Activated CD8-positive, alpha-beta T cell treated with anti-CD3 and anti-CD28 coated beads, Interleukin-2, amount 10 ng/mL, durations not matched to agents 7 days and 5 days (primary cell): ENCODE data around the gene COMTD1. TPM values are rescaled to one million over a fixed set of nuclear protein-coding genes. Genes with fewer than 3 reads are reported as not detected.

Experiments
- ATAC-seq: fragments of 150-1000 bp; cut with Tn5 transposase; one replicate; pipeline ENCODE4 v1.10.0; 2021; ENCODE audit warnings: moderate library complexity
- CTCF ChIA-PET: fragments of 350-600 bp; sonication (Branson Sonifier 250); formaldehyde crosslinking; loops from one replicate; lab custom pipeline; 2021; ENCODE audit warnings: antibody characterized with exemption; lab: Charles Lee
- POLR2A ChIA-PET: fragments of 350-600 bp; sonication (Branson Sonifier 250); formaldehyde crosslinking; loops from one replicate; lab custom pipeline; 2021; ENCODE audit warnings: antibody characterized with exemption; lab: Charles Lee
- DNase-seq: peaks from one replicate; pipeline ENCODE4 v3.0.0-alpha.2; 2020
- H3K27ac Mint-ChIP-seq: one replicate; pipeline ENCODE4 v1.8.0; 2021; ENCODE audit warnings: mild to moderate bottlenecking, mixed read lengths
- H3K27me3 Mint-ChIP-seq: one replicate; pipeline ENCODE4 v1.8.0; 2021; ENCODE audit warnings: low read depth, mixed read lengths
- H3K36me3 Mint-ChIP-seq: one replicate; pipeline ENCODE4 v1.8.0; 2021; ENCODE audit warnings: low read depth, mixed read lengths
- H3K4me1 Mint-ChIP-seq: one replicate; pipeline ENCODE4 v1.8.0; 2021; ENCODE audit warnings: low read depth, mixed read lengths
- H3K4me3 Mint-ChIP-seq: one replicate; pipeline ENCODE4 v1.8.0; 2021; ENCODE audit warnings: mild to moderate bottlenecking, mixed read lengths
- H3K9me3 Mint-ChIP-seq: one replicate; pipeline ENCODE4 v1.8.0; 2022; ENCODE audit warnings: mixed read lengths; ENCODE audit not compliant: insufficient read depth
- total RNA-seq, 2 experiments: library from RNA; stranded (reverse); gene quantifications; one replicate each; pipeline ENCODE4 v1.2.3, GENCODE V29; 2021

COMTD1 gene
- total RNA-seq, 2 experiments from 2014 or later, result 58.6 to 62.5 TPM

DNA sequence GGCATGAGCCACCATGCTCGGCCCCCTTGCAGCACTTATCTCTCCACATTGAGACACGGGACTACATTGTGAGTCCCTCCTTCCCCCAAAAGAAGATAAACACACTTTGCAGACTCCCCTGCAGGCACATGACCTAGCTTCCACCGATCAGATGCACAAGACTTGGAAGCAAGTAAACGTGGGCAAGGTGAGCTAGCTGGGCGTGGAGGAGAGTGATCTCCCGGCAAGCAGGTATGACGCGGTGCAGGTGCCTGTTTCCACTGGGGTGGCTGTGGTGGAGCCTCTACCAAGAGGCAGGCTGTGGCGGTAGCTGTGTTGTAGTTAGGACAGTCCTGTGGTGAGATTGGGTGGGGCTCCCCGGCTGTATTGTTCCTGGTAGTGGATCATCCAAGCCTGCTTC, 7.7 kb upstream of the COMTD1 start:
- H3K36me3 Mint-ChIP-seq, result no peaks in the 10 kb centered on the region
- no peaks in the 10 kb centered on the region for H3K27me3 Mint-ChIP-seq
- no peak overlapping the region for H3K4me3 Mint-ChIP-seq
- no peaks in the 10 kb centered on the region for H3K9me3 Mint-ChIP-seq
- POLR2A ChIA-PET, result no interaction called here
- DNase-seq (no peak), ATAC-seq (no peak)
- H3K27ac Mint-ChIP-seq, result no peak overlapping the region
- CTCF ChIA-PET, result no interaction called here
- H3K4me1 Mint-ChIP-seq, result no peaks in the 10 kb centered on the region

DNA sequence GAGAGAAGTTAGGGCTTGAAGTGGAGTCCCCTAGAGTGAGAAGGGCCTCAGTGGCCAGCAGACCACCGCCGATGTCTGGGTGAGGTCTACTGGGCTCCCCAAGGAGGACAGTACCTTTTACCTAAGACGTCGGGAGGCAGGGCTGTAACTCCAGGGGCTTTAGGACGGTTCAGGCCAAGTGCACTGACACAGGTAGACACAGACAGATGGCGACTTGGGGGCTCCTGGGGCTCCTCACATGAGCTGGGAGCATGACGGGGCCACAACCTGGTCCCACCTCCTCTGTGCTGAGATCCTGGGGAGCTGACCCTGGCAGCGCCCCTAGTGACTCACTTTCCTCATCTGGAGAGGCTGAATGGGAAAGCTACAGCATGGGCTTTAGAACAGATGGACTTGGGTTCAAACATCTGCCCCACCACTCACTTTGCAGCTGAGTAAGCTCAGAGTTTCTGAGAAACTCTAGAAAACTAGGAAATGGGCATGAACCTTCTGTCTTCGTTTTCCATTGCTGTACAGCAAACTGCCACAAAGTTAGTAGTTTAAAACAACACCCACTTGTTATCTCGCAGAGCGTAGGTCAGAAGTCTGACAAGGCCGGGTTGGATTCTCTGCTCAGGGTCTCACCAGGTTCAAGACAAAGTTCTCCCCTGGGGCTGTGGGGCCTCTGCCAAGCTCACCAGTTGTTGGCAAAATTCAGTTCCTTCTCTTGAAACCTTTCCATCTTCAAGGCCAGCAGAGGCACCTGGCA, 4.7 kb upstream of the COMTD1 start:
- POLR2A ChIA-PET, result interaction anchor here (0.6 kb wide), 2 partner anchors 71 to 513 kb away, joined by 3 read pairs; no protein-coding TSS in a partner anchor

DNA sequence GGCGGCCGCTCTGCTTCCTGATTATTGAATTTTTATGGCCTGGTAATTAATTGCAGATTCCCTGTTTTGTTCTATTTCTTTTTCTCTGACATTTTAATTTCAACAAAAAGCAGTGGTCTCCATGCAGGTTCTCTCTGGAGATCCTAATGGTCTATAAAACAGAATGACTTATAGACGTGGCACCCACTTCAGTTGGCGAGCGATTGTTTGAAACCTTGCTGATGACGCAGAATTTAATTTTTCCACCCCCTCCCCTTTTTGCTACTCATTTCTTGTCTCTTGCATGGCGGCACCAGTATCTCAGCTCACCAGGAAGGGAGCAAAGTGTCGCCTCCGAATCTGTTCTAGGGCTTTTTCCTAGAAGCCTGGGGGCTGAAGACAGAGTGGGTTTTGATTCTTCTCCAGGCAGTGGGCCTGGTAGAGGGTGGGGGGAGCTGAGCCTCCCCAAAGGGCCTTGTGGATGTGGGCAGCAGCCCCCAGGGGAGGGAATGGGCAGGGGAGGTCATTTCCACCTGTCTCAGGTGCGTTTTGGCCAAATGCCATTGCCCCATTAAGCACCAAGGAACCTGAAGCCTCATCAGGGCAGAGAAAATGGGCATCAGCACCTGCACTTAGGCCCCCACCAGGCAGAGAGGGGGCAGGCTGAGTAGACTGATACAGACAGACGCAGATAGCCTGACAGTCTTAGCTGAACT, 3.5 kb upstream of the COMTD1 start:
- Mint-ChIP-seq H3K4me1 (peaks cover 8% of the 10 kb centered on the region), H3K4me3 (no peak overlapping the region), H3K27me3 (no peaks in the 10 kb centered on the region), H3K9me3 (no peaks in the 10 kb centered on the region), H3K27ac (no peak overlapping the region), H3K36me3 (no peaks in the 10 kb centered on the region)
- ATAC-seq, result no peak
- ChIA-PET POLR2A (no interaction called here), CTCF (interaction anchor here (12.8 kb wide), 1 partner anchor 55 kb away, joined by 279 read pairs; no protein-coding TSS in a partner anchor)
- DNase-seq, result no peak

More for the DNA sequence above, 4.7 kb upstream of the COMTD1 start:
- Mint-ChIP-seq H3K4me1 (peaks cover 8% of the 10 kb centered on the region), H3K9me3 (no peaks in the 10 kb centered on the region), H3K27ac (no peak overlapping the region), H3K36me3 (no peaks in the 10 kb centered on the region), H3K27me3 (no peaks in the 10 kb centered on the region), H3K4me3 (no peak overlapping the region)
- CTCF ChIA-PET, result no interaction called here
- DNase-seq (no peak), ATAC-seq (no peak)

DNA sequence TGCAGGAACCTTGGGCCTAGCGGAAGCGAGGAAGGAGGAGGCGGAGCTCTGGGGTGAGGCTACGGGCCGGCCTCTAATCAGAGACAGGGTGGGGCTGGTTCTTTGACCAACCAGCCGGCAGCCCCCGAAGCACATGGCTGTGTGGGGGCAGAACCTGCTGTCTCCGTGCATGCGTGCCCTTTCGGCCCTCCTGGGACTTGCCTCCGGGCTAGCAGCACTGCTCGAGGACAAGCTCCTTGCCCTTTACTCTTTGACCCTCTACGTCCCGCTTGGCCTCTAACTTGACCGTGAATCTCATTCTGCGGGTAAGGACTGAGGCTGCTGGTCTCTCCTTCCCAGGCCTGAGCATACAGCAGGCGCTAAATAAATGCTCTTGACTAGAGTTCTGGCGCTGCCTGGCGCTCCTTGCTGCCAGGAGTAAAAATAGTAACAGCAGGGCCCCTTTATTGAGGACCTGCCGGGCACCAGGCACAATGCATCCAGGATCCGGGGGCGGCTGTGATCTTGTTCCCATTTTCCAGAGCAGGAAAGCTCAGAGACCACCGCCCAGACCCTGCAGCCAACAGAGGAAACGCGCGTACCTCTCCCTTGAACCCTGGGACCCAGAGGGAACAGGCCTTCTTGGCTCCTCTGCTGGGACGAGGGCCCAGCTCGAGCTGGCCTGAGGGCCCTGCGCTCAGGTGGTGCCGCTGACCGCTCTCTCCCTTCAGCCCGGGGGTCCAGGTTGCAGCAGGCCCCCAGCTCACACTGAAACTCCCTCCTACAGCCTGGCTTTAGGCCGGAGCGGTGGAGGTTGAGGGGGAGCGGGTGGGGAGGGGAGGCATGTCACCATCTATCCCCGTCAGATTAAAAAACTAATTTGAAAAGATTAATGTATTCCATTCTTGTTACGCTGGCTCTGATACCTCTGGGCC, 2.7 kb upstream of the COMTD1 start:
- Mint-ChIP-seq H3K27ac (no peak overlapping the region), H3K4me3 (no peak overlapping the region), H3K27me3 (no peaks in the 10 kb centered on the region), H3K36me3 (peaks cover 6% of the 10 kb centered on the region), H3K9me3 (no peaks in the 10 kb centered on the region), H3K4me1 (peaks cover 13% of the 10 kb centered on the region)
- ATAC-seq, result no peak
- ChIA-PET POLR2A (interaction anchor here (1.0 kb wide), 1 partner anchor 219 kb away, joined by 3 read pairs; no protein-coding TSS in a partner anchor), CTCF (interaction anchor here (1.4 to 12.8 kb wide), 4 partner anchors 27 to 140 kb away, joined by 4 to 279 read pairs (median 36); partner anchors contain the start of genes SAMD8 and VDAC2)
- no peak for DNase-seq

DNA sequence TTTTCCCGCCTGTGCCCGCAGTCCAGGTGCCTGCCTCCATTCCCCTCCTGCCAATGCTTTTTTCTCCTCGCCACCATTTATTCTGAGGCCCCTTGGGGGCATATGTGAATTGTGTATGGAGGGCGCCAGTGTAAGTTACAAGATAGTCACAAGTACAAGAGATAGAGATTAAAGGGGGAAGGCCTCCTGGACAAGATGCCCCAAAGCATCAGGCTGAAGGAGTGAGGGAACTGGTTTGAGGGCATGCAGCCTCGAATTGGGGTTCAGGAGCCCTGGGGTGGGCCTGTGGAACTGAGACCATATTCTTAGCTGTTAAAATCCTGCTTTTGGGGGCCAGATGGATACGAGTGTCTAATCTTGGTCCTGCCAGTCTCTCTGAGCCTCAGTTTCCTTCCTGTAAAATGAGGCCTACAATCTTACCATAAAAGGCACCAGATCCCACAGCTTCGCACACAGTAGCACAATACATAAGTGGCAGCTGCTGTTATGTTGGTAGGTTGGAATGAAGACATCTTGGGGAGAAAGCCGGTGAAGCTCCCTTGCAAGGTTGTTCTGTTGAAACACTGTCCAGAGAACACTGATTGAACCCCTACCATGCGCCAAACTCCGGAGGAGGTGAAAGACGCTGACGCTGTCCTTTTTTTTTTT, 545 bp upstream of the COMTD1 start:
- ChIA-PET POLR2A (interaction anchor here (3.0 kb wide), 1 partner anchor 125 kb away, joined by 13 read pairs; the partner anchor contains the start of gene SAMD8), CTCF (interaction anchor here (0.7 to 12.8 kb wide), 29 partner anchors 9 to 1350 kb away, joined by 3 to 279 read pairs (median 4); partner anchors contain the start of genes ADK, AP3M1, SAMD8 and VDAC2)
- H3K4me3 Mint-ChIP-seq, result peak overlapping the region; percentile 63
- H3K27me3 Mint-ChIP-seq, result no peaks in the 10 kb centered on the region
- peaks cover 26% of the 10 kb centered on the region for H3K36me3 Mint-ChIP-seq
- ATAC-seq (no peak), DNase-seq (no peak)
- H3K27ac Mint-ChIP-seq, result peak overlapping the region; percentile 91
- H3K4me1 Mint-ChIP-seq, result peaks cover 25% of the 10 kb centered on the region
- no peaks in the 10 kb centered on the region for H3K9me3 Mint-ChIP-seq

DNA sequence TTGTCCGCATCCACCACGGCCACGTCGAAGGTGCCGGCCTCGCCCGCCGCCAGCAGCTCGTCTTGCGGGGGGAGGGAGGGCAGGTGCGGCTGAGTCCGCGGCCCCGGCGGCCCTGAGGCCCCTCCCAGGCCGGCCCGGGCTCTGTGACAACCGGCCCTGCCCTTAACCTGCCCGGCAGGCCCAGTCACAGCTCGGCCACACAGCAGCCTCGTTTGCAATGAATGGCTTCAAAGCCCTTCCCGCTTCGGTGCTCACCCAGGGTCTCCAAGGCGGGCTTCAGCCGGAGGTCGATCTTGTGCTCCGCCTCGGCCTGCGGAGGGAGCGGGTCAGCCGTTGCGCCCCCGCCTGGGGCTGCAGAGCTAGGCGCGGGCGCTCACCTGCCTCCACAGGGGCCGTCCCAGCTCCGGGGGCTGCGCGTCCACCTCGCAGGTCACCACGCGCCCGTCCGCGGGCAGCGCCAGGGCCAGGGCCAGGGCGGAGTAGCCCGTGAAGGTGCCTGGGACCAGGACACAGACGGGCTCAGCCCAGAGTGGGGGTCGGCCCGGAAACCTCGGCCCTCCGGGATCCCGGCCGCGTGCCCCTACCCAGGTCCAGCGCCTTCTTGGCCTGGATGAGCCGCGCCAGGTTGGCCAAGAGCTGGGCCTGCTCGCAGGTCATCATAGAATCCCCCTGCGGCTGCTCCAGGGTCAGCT, 928 bp downstream of the COMTD1 start:
- peaks cover 36% of the 10 kb centered on the region for H3K36me3 Mint-ChIP-seq
- peaks cover 35% of the 10 kb centered on the region for H3K4me1 Mint-ChIP-seq
- ATAC-seq (peak; percentile 17), DNase-seq (no peak)
- no peaks in the 10 kb centered on the region for H3K27me3 Mint-ChIP-seq
- ChIA-PET POLR2A (interaction anchor here (0.6 to 5.8 kb wide), 6 partner anchors 24 to 1833 kb away, joined by 3 to 61 read pairs (median 4); partner anchors contain the start of genes SAMD8 and VDAC2), CTCF (interaction anchor here (0.7 to 12.8 kb wide), 18 partner anchors 10 to 1006 kb away, joined by 3 to 279 read pairs (median 4); partner anchors contain the start of genes SAMD8 and VDAC2)
- peak overlapping the region; percentile 83 for H3K4me3 Mint-ChIP-seq
- peak overlapping the region; percentile 90 for H3K27ac Mint-ChIP-seq
- H3K9me3 Mint-ChIP-seq, result no peaks in the 10 kb centered on the region

DNA sequence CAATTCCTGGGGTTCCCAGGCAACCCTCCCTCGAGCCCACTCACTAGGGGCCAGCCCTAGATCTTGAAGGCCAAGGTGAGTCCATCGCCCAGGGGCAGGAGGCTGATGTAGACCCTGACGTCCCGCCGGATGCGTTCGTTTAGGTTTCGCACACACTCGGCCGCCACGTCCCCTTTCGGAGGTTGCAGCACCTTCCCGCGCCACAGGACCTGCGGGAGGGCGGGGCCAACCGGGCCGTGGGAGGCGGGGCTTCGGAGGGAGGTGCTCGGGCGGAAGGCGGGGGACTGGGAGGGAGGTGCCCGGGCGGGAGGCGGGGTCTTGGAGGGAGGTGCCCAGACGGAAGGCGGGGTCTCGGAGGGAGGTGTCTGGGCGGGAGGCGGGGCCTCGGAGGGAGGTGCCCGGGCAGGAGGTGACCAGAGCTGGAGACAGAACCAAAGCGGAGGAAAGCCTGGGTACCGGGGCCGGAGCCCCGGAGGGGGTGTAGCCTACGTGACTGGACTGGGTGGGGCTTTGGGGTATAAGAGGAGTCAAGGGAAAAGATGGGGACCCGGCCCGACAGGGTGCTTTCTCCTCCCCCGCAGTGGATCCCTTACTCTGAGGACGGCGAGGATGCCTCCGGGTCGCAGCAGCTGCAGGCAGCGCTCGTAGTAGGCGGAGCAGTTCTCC, 1.6 kb downstream of the COMTD1 start:
- ChIA-PET POLR2A (interaction anchor here (0.6 to 5.8 kb wide), 6 partner anchors 23 to 1833 kb away, joined by 3 to 61 read pairs (median 4); partner anchors contain the start of genes SAMD8 and VDAC2), CTCF (interaction anchor here (0.7 to 12.8 kb wide), 12 partner anchors 9 to 1006 kb away, joined by 3 to 279 read pairs (median 8); partner anchors contain the start of genes SAMD8 and VDAC2)
- peaks cover 38% of the 10 kb centered on the region for H3K4me1 Mint-ChIP-seq
- DNase-seq, result peak; percentile 98
- peak; percentile 75 for ATAC-seq
- H3K27ac Mint-ChIP-seq, result peak overlapping the region; percentile 90
- H3K9me3 Mint-ChIP-seq, result no peaks in the 10 kb centered on the region
- H3K27me3 Mint-ChIP-seq, result no peaks in the 10 kb centered on the region
- H3K36me3 Mint-ChIP-seq, result peaks cover 43% of the 10 kb centered on the region
- H3K4me3 Mint-ChIP-seq, result peak overlapping the region; percentile 83

DNA sequence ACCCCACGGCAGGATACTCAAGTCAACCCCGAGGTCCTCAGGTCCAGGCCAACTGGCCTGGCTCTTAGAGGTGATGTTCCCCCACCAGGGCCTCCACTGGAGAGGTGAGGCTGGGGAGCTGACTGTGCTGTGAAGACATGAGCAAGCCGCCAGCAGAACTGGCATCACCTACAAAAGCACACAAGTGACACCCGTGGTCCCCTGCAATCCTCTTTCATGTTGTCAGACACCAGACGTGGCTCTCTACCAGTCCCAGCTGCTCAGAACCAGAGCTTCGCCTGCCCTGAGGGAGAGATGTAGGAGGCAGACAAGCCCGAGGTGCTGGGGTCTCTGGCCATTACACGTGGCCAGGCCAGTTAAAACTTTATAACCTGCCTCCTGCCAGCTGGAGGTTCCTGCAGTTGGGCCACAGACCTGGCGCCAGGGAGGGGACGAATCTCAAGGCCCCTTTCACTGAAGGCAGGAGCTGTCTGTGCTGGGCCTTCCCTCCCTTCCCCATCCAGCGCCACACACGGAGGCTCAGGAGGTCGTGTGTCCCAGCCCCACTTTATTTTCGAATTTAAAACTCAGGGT, 2.2 kb downstream of the COMTD1 start:
- peaks cover 49% of the 10 kb centered on the region for H3K36me3 Mint-ChIP-seq
- CTCF ChIA-PET, result interaction anchor here (0.6 to 12.8 kb wide), 8 partner anchors 9 to 495 kb away, joined by 3 to 279 read pairs (median 10); partner anchors contain the start of genes SAMD8 and VDAC2

More for the DNA sequence above, 2.2 kb downstream of the COMTD1 start:
- no peaks in the 10 kb centered on the region for H3K9me3 Mint-ChIP-seq
- ATAC-seq (no peak), DNase-seq (peak; percentile 28)
- H3K4me1 Mint-ChIP-seq, result peaks cover 44% of the 10 kb centered on the region
- H3K27me3 Mint-ChIP-seq, result no peaks in the 10 kb centered on the region
- POLR2A ChIA-PET, result interaction anchor here (1.1 to 5.8 kb wide), 2 partner anchors 22 to 28 kb away, joined by 4 to 61 read pairs; partner anchors contain the start of gene VDAC2
- H3K27ac Mint-ChIP-seq, result peak overlapping the region; percentile 90
- peak overlapping the region; percentile 83 for H3K4me3 Mint-ChIP-seq
